GM19328 (cell line): ENCODE results near the gene ATP8B2.

ENCODE experiments used
- ATAC-seq: cut with Tn5 transposase; IDR thresholded peaks from one replicate; pipeline ENCODE4 v1.9.1; 2021; ENCODE audit warnings: mild to moderate bottlenecking, moderate library complexity; ENCODE audit not compliant: unreplicated experiment

The ATP8B2 gene

DNA sequence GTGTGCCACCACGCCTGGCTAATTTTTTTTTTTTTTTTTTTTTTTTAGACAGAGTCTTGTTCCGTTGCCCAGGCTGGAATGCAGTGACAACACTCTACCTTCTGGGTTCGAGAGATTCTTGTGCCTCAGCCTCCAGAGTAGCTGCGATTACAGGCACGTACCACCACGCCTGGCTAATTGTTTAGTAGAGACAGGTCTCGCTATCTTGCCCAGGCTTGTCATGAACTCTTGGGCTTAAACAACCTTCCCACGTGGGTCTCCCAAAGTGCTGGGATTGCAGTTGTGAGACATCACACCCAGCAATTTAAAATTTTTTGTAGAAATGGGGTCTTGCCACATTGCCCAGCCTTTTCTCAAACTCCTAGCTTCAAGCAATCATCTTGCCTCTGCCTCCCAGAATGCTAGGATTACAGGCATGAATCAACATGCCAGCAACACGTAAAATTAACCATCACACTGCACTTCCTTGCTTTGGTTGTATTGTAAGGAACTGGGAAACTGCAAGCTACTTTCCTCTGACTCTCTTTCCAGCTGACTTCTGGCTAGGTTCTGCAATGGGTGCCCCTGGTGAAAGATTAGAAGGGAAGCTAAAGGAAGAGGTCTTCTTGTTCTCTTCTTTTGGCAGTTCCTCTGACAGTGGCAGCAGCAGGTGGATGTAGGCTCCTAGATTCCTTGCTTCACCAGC, 65.9 kb downstream of the ATP8B2 start:
- ATAC-seq = no peak

DNA sequence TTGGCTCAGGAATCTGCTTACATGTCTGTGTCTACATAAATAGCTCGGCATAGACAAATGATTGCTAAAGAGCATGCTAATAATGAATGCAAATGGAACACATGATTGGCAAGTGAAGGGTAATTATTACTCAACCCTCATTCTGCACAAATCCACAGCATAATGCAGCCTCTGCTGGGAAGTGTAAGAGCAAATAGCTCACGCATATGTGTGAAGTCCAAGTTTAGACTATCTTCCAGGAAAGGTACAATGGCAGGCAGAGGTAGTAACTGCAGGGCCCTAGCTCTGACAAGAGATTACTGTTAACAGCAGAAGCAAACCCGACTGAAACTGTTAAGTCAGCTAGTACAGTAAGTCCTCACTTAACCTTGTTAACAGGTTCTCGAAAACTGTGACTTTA, 72.8 kb downstream of the ATP8B2 start:
- no peak for ATAC-seq

DNA sequence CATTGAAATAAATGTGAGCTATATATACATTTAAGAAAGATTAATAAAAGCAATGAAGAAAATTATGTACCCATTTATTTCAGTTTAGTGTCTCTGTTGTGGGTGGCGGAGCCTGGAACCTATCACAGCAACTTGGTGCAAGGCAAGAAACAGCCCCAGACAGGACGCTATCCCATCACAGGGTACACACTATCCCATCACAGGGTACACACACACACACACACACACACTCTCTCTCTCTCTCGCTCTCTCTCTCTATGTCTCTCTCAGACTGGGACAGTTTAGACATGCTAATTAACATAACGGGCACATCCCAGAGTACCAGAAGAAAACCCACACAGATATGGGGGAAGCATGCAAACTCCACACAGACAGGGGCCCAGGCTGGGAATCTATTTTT, 73.4 kb downstream of the ATP8B2 start:
- ATAC-seq = no peak

DNA sequence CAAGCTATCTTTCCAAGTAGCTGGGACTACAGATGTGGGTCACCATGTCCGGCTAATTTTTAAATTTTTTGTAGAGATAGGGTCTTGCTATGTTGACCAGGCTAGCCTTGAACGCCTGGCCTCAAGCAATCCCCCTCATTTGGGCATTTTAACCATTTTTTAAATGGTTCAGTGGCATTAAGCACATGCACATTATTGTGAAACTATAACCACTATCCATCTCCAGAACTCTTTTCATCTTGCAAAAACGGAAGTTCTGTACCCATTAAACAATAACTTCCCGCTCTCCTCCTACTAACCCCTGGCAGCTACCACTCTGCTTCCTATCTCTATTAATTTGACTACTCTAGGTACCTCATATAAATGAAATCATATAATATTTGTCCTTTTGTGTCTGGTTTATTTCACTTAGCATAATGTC, 75.1 kb downstream of the ATP8B2 start:
- ATAC-seq = no peak
